GM18502 (cell line): ENCODE results near the gene METRNL.
A peak's percentile ranks its signal among the peaks of the same experiment; 100 is the strongest.

Source experiments
- ATAC-seq: cut with Tn5 transposase; IDR thresholded peaks from one replicate; pipeline ENCODE4 v1.9.1; 2021; ENCODE audit warnings: mild to moderate bottlenecking; ENCODE audit not compliant: unreplicated experiment, poor library complexity

The METRNL gene

DNA sequence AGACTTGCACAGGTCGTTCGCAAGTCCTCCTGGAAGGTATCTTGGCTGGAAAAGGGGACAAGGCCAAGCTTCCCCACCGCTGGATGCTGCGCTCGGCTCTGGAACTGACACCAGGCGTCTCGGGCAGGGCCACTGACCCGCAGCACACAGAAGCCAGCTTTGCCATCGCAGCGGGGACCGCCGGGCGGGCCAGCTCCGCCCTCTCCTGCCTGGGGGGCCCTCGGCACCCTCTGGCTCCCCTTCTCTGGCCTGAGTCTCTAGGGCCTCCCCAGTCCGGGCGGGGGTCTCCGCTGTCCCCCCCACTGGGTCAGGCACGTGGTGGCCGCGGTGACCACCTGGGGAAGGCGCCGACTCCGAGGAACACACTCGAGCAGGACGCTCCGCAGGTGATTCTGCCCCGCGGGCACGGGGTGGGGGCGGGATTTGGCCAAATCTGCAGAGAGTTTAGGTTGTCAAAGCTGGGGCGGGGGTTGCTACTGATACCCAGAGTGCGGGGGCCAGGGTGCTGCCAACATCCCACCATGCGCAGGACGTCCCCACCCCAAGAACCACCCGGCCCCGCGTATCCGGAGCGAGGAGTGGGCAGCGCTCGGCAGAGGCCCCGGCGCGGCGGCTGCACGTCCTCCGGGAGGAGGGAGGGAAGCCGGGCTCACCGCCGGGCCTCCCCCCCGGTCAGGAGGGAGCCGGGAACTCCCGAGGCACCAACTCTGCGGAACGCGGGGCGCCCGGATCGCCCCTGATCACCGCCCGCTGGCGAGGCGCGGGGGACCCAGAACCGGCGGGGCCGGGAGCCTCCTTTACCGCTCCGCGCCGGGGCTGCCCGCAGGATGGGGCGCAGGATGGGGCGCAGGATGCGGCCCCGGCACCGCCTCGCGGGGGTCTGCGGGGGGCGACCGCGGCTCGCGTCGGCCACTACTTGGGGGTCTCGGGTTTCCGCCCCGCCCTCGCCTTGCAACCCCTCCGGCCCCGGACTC lies 744 bp upstream of the METRNL start:
- ATAC-seq, result peak; percentile 3

DNA sequence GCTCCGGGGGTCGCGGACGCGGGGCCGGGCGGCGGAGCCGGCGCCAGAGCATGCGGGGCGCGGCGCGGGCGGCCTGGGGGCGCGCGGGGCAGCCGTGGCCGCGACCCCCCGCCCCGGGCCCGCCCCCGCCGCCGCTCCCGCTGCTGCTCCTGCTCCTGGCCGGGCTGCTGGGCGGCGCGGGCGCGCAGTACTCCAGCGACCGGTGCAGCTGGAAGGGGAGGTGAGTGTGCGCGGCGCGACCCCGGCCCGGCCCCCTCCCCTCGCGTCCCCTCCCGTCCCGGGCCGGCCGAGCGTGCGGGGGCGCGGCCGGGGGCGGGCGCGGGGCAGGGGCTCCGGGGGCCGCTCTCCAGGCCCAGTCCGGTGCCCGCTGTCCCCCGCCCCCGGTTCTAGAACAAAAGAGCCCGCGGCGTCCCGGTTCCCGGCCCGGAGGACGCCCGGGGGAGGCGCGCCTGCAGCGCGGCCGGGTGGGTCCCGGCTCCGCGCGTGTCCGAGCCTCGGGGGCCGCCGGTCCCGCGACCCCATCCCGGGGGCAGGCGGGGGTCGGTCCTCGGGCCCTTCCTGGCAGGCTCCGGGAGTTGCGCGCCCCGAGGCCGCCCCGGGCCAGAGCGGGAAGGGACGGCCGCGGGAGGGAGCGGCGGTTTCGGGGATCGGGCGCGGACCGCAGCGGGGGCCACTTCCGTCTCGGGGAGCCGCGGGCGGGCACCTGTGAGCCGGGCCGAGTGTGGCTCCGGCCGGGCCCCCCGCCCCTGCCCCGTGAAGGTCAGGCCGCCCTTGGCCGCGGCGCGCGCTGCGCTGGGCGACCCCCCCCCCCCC lies 563 bp downstream of the METRNL start:
- peak; percentile 22 for ATAC-seq

DNA sequence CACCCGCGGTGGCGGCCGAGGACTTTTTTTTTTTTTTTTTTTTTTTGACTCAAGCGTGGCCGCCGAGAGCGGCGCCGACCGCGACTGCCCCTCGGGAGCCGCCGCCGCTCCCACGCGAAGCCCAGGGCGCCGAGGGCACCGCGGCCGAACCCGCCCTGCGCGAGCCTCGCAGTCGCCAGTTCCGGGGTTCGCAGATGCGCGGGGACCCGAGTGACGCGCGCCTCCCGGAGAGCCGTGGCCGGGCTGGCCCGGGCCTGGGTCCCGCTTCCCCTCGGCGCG lies 1.1 kb downstream of the METRNL start:
- ATAC-seq, result peak; percentile 23

DNA sequence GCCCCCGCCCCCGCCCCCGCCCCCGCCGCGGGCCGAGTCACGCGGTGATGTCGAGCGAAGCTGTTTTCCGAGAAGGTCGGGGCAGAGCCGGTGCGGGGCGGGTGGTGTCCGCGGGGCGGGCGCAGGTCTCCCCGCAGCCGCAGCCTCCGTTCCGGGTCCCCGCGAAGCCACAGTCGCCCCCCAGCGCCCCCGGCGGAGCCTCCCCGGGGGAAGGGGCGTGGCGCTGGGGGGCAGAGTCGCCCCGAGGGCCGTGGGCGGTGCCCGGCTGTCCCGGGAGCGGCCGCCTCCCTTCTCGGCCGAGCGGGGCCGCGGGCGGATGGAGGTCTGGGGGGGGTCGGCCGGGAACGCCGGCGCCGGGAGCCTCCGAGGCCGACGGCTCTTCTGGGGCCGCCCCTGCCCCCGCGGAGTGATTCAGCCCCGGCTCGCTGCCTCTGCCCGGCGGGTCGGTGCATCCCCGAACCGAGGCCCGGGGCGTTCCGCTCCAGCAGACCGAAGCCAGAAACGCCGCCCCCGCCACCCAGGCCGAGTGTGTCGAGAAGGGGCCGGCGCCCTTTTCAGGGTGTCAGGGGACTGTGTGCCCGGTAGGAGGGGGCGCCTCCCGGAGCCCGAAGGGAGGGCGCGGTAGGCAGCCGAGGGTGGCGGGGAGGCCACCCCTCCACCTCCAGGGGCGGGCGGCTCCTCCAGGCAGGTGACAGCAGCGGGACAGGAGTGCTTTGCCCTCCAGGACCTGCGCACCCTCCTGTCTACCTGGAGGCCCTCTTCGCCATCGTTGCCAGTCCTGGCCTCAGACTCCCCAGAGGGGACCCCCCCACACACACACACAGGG lies 1.7 kb downstream of the METRNL start:
- ATAC-seq, result peak; percentile 34

DNA sequence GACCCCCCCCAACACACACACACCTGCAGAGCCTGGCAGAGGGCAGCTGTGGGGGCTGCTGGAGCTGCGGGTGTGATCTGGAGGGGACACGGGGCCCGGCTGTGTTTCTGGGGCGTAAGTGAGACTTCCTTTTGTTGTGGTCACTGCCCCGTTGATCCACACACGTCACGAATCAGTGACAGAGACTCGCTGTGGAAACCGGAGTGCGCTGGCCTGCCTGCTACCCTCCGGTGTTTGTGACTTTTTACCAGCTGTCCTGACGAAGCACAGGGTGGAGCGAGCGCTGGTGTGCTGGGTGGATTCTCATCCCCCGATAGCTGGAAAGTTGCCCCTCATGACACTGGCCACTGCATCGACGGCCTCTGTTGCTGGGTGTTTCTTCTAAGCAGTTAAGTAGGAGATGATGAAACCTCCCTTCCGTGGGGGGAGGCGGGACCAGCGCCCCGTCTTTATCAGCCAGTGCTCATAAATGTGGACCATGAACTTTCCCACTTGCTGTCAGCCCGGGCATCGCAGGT lies 2.3 kb downstream of the METRNL start:
- no peak for ATAC-seq

DNA sequence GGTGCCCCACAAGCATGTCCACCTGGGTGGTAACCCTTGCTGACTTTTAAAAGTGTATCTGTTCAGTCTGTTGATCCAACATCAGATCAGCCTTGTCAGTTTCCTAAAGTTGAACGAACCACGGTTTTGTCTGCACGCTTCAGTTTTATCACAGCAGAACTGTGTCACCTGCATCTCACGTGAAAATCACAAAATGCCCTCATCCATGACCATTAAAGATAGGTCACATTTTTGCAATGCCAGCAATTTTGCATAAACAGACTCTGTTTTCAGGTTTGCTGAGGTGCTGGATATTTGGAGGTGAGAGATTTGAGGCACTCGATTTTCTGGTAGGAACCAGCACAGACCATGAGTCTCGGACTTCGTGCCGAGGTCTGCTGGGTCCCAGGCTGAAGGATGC lies 3.0 kb downstream of the METRNL start:
- no peak for ATAC-seq

DNA sequence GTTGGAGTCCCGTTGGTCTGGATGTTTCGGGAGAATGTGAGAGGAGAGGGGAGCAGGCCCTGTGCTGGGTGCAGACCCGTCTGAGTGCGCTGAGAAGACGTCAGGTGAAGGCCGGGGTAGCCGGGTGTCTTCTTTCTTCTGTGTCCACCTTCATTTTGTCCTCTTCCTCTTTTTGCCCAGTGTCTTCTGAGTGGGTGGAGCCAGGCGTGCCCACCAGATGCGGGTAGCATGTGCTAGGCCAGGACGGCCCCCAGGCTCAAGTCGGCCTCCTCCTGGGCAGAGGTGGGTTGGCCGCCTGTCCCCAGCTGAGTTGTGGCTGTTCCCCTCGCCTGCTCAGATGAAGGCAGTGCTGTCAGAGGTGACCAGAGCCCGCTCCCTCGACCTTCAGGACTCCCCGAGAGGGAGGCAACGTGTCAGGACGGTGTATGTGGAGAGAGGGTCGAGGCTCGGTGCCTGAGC lies 3.5 kb downstream of the METRNL start:
- ATAC-seq, result no peak

DNA sequence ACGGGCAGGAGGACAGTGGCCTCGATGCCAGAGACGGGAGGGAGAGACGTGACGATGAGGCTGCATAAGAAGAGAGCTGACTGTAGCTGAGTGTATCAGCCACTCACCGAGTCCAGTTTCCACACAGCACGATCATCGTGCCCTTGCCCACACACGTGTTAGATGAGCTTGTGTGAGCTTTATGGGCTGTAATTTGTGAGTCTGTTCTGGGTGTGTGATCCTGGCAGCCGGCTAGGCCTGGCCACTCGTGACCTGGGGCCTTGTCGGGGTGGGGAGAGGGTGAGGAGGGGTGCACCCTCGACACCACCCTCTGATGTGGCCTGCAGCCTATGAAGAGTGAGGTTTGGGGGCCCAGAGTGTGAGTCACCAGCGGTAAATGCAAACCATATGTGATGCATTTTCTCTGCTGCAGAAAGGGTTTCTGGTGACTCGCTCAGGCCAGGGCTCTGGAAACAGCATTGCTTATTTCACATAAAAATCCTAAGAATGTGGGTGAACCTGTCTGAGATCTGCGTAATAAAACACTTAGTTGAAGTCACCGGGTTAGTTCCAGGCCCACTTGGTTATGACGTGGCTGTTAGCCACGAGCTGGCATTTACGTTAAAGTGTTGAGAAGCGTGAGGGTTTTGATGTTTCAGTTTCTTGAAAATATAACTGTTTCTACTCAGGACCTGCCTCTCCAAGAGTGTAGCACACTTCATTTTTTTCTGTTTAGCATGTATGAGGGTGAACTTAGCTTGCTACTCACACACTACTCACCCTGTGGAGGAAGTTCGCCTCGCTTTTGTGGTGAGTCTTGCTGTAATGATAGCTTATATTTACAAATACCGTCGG lies 4.2 kb downstream of the METRNL start:
- no peak for ATAC-seq

DNA sequence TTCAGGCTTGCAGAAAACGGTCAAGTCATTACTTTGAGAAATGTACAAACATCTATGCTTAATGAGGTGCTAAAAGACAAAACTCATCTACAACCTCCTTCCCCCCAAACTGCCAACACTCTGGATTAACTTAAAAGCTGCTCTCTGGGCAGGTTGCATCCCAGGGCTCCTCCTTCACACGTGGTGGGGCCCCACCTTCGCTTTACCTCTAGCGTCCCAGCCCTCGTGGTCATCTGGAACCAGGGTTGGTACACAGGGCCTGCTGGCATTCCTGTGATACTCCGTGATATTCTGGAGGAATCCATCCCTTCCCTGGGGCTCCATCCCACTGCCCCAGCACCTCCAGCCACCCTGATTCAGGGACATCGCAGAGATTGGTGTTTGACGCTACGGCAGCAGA lies 4.8 kb downstream of the METRNL start:
- no peak for ATAC-seq

DNA sequence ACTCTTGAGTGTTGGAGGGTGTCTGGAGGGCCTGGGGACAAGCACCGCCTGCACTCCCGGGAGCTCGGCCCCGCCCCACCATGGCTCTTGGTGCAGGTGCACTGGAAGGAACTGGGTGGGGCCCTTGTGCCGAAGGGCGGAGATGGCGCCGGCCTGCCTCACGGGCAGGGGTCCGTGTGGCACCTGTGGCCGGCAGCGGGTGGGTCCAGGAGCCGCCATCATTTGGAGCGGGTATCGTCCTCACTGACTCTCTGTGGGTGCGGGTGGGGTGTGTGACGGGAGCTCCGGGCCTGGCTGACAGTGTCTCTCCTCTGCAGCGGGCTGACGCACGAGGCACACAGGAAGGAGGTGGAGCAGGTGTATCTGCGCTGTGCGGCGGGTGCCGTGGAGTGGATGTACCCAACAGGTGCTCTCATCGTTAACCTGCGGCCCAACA lies 5.2 kb downstream of the METRNL start:
- ATAC-seq, result no peak

DNA sequence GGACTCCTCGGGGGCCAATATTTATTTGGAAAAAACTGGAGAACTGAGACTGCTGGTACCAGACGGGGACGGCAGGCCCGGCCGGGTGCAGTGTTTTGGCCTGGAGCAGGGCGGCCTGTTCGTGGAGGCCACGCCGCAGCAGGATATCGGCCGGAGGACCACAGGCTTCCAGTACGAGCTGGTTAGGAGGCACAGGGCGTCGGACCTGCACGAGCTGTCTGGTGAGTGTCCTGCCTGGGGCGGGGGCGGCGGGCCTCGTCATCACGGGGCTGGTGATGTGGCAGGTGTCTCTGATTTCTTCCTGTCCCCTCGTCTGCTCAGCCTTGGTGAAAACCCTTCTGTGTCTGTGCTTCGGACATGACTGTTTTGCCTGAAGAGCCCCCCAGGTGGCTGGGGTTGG lies 5.7 kb downstream of the METRNL start:
- ATAC-seq, result no peak

DNA sequence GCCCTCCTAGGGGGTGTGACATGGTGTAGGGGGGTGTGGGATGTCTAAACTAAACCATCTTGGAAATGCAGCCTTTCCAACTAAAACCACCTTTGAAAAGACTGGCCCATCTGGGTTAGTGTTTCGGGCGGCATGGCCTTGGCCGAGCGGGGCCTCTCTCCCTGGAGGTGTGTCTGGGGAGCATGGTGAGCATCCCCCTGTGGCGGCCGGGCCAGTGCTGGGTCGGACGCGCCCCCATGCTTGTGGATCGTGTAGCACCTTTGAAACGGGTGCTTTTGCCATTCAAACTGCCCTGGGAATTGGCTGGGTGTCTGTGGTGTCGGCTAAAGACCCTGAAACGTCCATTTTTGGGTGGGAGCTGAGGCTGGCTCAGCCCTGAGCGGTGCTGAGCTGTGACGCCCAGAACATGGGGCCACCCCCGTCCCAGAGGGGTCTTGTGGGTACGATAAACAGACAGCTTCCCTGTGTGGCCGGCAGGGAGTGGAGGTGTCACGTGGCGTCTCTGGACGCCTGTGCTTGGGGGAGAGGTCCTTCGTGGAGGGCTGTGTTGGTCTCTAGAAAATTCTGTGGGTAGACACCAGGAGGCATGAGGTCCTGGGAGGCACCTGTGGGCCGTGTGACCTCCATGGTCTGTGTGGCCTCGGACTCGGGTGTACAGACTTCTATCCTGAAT lies 6.3 kb downstream of the METRNL start:
- ATAC-seq, result no peak

DNA sequence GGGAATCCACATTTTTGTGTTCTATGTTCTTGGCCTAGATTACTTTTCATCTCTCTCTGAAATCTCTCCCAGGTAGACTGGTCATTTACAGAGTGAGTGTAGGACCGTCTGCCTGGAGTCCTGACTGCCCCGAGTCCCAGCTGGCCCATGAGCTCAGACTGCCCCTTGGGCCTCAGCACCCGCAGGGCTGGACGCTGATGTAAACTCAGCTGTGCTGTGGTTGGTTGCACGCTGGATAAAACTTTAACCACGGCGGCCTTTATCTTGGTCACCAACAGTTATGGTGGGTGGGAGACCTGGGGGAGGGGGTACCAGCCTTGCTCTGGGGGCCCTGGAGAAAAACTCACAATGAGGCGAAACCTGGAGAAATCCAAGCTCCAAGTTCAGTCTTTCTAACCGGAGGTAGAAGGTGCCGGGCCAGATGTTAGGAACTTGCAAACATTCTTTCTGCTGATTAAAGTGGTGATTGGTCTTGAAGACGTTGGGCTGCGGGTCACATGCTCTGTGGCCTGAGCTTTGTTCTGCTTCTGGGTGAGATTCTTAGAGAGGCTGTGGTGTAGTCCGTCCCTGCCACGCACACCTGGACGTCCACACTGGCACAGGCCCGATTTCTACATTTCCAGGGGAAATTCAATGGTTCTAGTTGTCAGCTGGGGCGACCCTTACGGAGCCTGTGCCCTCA lies 6.9 kb downstream of the METRNL start:
- ATAC-seq, result no peak

DNA sequence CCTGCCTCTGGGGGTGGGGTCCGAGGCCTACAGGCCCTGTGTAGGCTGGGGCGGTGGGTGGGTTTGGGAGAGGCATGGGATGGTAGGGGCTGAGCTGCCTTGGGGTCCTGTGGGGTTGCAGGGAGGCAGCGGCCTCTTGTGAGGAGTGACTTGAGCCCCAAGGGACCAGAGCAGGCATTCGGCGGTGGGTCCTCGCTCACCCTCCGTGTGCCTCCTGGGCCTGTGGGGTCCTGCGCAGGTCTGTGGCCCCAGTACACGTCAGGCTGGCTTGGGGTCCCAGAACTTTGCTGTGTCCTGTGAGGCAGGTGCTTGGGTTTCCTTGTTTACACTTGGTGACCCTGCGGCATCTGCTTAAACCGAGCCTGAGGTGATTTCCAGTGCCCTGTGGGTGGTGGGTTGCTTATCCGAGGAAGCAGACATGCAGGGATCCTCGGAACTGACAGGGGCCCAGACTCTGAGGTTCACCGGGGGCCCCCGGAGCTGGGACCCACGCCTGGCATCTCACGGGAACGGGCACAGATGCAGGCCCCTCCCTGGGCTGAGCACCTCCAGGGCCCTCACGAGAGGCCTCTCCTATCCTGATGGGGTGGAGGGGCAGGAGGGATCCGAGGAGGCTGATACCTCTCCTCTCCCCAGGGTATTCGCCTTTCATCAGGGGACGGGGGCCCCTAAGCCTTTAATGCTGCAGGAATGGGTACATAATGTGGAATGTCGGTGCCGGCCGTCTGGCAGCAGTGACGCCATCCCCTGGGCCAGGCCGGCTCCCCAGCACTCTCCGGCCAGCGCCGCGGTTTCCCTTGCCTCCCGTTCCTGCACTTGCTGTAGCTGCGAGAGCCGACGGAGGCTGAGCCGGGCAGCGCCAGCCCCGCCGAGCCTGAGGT lies 7.7 kb downstream of the METRNL start:
- no peak for ATAC-seq

DNA sequence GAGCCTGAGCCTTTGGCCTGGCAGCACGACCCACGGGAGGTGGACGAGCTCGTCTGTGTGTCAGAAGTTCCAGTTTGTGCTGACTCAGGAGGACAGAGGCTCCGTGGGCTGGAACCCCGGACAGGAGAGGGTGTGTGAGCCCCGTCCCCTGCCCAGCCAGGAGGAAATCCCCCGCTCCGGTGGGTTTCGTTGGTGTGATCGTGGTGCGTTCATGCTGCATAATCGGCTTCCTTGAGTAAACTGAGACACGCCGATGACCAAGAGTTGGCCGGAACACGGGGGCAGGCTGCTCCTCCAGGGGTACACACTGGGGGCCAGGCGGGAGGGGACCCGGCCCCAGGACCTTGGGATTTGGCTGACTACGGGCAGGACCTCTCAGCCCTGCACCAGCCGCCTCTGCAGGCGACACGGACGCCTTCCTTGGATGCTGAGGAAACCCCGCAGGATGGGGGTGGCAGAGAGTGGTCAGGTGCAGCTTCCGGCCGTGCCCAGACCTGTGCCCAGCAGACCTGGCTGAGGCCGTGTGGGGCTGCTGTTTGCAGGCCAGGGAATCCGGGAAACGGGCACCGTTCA lies 8.5 kb downstream of the METRNL start:
- no peak for ATAC-seq

DNA sequence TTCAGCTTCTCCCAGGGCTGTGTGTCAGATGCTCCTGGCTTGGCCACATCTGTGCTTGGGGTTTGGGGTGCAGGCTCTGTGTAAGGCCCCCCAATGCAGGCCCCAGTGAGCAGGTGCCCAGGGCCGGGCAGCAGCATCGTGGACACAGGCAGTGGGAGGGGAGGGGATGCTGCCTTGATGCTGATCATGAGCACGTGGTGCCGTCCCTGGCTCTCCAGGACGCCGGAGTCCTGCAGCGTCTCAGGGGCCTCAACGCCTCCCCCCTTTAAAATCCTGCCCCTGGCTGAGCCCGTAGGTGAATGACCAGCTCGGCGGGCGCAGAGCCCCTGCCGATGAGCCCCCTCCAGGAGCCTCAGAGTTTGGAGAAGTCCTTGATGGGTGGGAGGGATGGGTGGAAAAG lies 9.0 kb downstream of the METRNL start:
- no peak for ATAC-seq

DNA sequence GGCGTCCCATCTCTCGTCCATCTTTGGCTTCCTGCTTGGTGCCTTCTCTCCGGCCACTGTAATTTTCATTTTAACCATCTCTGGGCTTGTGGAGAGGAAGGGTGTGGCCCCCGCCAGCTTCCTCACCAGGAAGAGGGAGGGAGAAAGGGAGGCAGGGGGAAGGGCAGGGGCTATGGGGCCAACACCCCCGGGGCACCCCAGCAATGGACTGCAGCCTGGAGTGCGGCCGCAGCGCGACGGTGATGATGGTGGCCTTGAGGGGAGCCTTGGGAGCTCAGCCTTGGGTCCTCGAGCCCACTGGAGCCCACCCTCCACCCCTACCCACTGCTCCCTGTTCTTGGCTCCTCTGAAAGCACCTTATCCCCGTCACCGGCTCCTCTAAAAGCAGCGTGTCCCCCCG lies 9.5 kb downstream of the METRNL start:
- ATAC-seq, result no peak
